ENCODE measurements around the gene UBE2K. TPM values are rescaled to one million over a fixed set of nuclear protein-coding genes. Genes with fewer than 3 reads are reported as not detected.

Gene UBE2K
- total and polyA plus RNA-seq, 10 of the 15 experiments (the other 5 are each of a cell fraction or from before 2014, with no cell fraction given): 17.0 to 141 (median 75.5) TPM

DNA sequence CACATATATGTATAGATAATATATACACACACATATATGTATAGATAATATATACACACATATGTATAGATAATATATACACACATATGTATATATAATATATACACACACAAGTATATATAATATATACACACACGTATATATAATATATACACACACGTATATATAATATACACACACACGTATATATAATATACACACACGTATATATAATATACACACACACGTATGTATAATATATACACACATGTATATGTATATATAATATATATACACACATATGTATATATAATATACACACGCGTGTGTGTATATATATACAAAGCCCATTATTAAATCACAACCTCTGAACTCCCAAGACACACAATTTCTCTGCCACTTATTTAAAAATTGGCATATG is 8.0 kb upstream of the UBE2K start (continued):
- TF ChIP-seq, protein P1, sequence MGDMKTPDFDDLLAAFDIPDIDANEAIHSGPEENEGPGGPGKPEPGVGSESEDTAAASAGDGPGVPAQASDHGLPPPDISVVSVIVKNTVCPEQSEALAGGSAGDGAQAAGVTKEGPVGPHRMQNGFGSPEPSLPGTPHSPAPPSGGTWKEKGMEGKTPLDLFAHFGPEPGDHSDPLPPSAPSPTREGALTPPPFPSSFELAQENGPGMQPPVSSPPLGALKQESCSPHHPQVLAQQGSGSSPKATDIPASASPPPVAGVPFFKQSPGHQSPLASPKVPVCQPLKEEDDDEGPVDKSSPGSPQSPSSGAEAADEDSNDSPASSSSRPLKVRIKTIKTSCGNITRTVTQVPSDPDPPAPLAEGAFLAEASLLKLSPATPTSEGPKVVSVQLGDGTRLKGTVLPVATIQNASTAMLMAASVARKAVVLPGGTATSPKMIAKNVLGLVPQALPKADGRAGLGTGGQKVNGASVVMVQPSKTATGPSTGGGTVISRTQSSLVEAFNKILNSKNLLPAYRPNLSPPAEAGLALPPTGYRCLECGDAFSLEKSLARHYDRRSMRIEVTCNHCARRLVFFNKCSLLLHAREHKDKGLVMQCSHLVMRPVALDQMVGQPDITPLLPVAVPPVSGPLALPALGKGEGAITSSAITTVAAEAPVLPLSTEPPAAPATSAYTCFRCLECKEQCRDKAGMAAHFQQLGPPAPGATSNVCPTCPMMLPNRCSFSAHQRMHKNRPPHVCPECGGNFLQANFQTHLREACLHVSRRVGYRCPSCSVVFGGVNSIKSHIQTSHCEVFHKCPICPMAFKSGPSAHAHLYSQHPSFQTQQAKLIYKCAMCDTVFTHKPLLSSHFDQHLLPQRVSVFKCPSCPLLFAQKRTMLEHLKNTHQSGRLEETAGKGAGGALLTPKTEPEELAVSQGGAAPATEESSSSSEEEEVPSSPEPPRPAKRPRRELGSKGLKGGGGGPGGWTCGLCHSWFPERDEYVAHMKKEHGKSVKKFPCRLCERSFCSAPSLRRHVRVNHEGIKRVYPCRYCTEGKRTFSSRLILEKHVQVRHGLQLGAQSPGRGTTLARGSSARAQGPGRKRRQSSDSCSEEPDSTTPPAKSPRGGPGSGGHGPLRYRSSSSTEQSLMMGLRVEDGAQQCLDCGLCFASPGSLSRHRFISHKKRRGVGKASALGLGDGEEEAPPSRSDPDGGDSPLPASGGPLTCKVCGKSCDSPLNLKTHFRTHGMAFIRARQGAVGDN (IDR thresholded peaks at IDR 0.05): no peak
- TF ChIP-seq IKZF1 (conservative IDR thresholded peaks at IDR 0.05): no peak
- no peak for TF ChIP-seq SIN3A (IDR thresholded peaks at IDR 0.05; ENCODE audit: low read depth, low read length)

DNA sequence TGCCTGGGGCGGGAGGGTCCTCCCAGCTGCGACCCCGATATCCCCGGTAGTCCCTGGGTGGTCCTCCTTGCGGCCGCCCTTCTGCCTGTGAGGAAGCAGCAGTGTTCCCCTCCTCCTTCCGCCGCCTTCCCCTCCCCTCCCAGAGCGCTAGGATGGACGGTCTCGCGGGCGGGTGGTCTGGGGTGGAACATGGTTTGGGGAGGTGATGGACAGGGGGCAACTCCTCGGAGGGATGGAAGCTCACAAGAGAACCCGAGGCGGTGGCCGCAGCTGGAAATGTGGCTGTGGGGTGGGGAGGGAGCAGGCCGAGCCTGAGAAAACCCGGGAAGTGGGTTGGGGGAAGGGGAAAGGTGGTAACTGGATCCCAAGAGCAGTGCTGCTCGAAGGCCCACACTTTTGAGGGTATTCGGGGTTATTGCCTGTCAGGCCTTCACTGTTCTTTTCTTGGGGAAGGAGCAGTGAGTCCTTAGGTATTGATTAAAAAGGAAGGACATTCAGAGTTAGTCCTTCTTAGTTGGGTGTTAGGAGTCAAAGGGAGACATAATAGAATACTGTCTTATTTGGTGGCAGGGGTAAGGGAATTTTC is 581 bp downstream of the UBE2K start:
- Histone ChIP-seq H3K36me3 (ENCODE audit: control insufficient read depth in 2 of 2, insufficient read depth in 2 of 2, low read length in 1 of 2) (peaks cover 2 to 7% of the 10 kb centered on the region in 2 experiments; a peak in 3 of 4 replicates), H3K4me3 (peak overlapping the region; percentile 96), H3K27ac (ENCODE audit: control insufficient read depth, insufficient read depth) (peak overlapping the region; percentile 92), H3K9me3 (replicated peaks; ENCODE audit: control insufficient read depth, insufficient read depth, low read length) (no peaks in the 10 kb centered on the region), H3K4me1 (ENCODE audit: control insufficient read depth, insufficient read depth, low read length) (peaks cover 4% of the 10 kb centered on the region), H3K4me2 (ENCODE audit: control insufficient read depth, insufficient read depth) (peak overlapping the region; percentile 87), H3K79me2 (ENCODE audit: control insufficient read depth, insufficient read depth, low read length) (peaks cover 58% of the 10 kb centered on the region), H3K9ac (ENCODE audit: control insufficient read depth, insufficient read depth, low read length) (peak overlapping the region; percentile 94), H2AFZ (ENCODE audit: control insufficient read depth, low read depth, low read length) (peak overlapping the region; percentile 93), H3K27me3 (replicated peaks in 1 of 2; ENCODE audit: control insufficient read depth in 2 of 2, insufficient read depth in 2 of 2, low read length in 1 of 2) (no peaks in the 10 kb centered on the region), H4K20me1 (ENCODE audit: control insufficient read depth, insufficient read depth) (0 out of 2 replicates have a peak, but pooled peaks cover 4% of the 10 kb centered on the region)
- in situ Hi-C loops (cut with MboI) (no loop called here), intact Hi-C loops (cut with micrococcal nuclease; ENCODE audit: unreplicated experiment) (loop anchor here (1.0 to 10.0 kb wide), 4 partner anchors 64 to 278 kb away; no protein-coding TSS in a partner anchor)
- FAIRE-seq (no peak), ATAC-seq (peak; percentile 53), DNase-seq (ENCODE audit: low read depth, low spot score) (no peak)
- TSS peak; percentile 78 for BruUV-seq (replicated peaks)
- ChIA-PET RAD21 (ENCODE audit: unreplicated experiment) (interaction anchor here (0.8 to 3.6 kb wide), 20 partner anchors 8 to 357 kb away, joined by 3 to 16 read pairs (median 4); partner anchors contain the start of gene UGDH), POLR2A (interaction anchor here (0.6 to 1.8 kb wide), 8 partner anchors 9 to 277 kb away, joined by 3 to 12 read pairs (median 5); no protein-coding TSS in a partner anchor), SMC1A (ENCODE audit: uncharacterized antibody, unreplicated experiment) (interaction anchor here (0.6 to 2.2 kb wide), 12 partner anchors 10 to 277 kb away, joined by 3 to 11 read pairs (median 4); no protein-coding TSS in a partner anchor), CTCF (interaction anchor here (0.8 to 5.9 kb wide), 7 partner anchors 10 to 276 kb away, joined by 3 to 30 read pairs (median 3); no protein-coding TSS in a partner anchor)
- WGBS (ENCODE audit: insufficient coverage, insufficient replicate concordance, low lambda C conversion rate, missing lambda C conversion rate): 0% methylated on average over 14 of the region's 21 CpGs
- TF ChIP-seq IKZF2 (IDR thresholded peaks at IDR 0.05): peak; percentile 55 to 59; a peak in 3 of 4 replicates
- no peak for TF ChIP-seq POLR2AphosphoS2 (IDR thresholded peaks at IDR 0.05; ENCODE audit: low read depth, low read length)
- TF ChIP-seq LARP7 (IDR thresholded peaks at IDR 0.05): no peak
- TF ChIP-seq, protein P2, sequence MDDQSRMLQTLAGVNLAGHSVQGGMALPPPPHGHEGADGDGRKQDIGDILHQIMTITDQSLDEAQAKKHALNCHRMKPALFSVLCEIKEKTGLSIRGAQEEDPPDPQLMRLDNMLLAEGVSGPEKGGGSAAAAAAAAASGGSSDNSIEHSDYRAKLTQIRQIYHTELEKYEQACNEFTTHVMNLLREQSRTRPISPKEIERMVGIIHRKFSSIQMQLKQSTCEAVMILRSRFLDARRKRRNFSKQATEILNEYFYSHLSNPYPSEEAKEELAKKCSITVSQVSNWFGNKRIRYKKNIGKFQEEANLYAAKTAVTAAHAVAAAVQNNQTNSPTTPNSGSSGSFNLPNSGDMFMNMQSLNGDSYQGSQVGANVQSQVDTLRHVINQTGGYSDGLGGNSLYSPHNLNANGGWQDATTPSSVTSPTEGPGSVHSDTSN (IDR thresholded peaks at IDR 0.05; ENCODE audit: insufficient replicate concordance, low read depth, low read length): peak; percentile 45
- TF ChIP-seq ZNF274 (IDR thresholded peaks at IDR 0.05; ENCODE audit: insufficient read depth, insufficient read length): no peak
- TF ChIP-seq, protein P3, sequence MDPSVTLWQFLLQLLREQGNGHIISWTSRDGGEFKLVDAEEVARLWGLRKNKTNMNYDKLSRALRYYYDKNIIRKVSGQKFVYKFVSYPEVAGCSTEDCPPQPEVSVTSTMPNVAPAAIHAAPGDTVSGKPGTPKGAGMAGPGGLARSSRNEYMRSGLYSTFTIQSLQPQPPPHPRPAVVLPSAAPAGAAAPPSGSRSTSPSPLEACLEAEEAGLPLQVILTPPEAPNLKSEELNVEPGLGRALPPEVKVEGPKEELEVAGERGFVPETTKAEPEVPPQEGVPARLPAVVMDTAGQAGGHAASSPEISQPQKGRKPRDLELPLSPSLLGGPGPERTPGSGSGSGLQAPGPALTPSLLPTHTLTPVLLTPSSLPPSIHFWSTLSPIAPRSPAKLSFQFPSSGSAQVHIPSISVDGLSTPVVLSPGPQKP (IDR thresholded peaks at IDR 0.05; ENCODE audit: low read depth, low read length): no peak
- TF ChIP-seq, protein P4, sequence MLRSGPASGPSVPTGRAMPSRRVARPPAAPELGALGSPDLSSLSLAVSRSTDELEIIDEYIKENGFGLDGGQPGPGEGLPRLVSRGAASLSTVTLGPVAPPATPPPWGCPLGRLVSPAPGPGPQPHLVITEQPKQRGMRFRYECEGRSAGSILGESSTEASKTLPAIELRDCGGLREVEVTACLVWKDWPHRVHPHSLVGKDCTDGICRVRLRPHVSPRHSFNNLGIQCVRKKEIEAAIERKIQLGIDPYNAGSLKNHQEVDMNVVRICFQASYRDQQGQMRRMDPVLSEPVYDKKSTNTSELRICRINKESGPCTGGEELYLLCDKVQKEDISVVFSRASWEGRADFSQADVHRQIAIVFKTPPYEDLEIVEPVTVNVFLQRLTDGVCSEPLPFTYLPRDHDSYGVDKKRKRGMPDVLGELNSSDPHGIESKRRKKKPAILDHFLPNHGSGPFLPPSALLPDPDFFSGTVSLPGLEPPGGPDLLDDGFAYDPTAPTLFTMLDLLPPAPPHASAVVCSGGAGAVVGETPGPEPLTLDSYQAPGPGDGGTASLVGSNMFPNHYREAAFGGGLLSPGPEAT (IDR thresholded peaks at IDR 0.05; ENCODE audit: low read depth): peak; percentile 54
- no peak for TF ChIP-seq RCOR1 (conservative IDR thresholded peaks at IDR 0.05; ENCODE audit: low read depth, low read length)
- 0 out of 2 replicates have a peak, but pooled peaks have one; percentile 23 for TF ChIP-seq ATF7 (IDR thresholded peaks at IDR 0.05; ENCODE audit: low read depth)
- no peak for TF ChIP-seq PAX5 (IDR thresholded peaks at IDR 0.05; ENCODE audit: borderline replicate concordance, low read depth, low read length)
